GM12892 (cell line): Measurements from ENCODE around the gene TEAD1.
A peak's percentile ranks its signal among the peaks of the same experiment; 100 is the strongest.

Source experiments
- DNase-seq: peaks from one replicate; pipeline ENCODE4 v3.0.0; 2011; ENCODE audit not compliant: insufficient read length
- FAIRE-seq: peaks from 2 replicates; lab custom pipeline; 2011; peaks lifted over from hg19 to GRCh38; lab: Jason Lieb, UNC
- POLR2A ChIP-seq: IDR thresholded peaks from 2 replicates; pipeline ENCODE4 v1.6.1; 2011; ENCODE audit warnings: low read depth, low read length, control low read depth
- POLR2AphosphoS5 ChIP-seq: IDR thresholded peaks from 2 replicates; pipeline ENCODE4 v1.6.1; 2011; ENCODE audit warnings: low read depth, low read length, control low read depth
- TAF1 ChIP-seq: IDR thresholded peaks from 2 replicates; pipeline ENCODE4 v1.6.1; 2011; ENCODE audit warnings: low read depth, mild to moderate bottlenecking, control low read depth, low read length, borderline replicate concordance

The TEAD1 gene

GRCh38 chr11:12734625-12735024 is 60.4 kb downstream of the TEAD1 start:
- TF ChIP-seq TAF1: no peak
- TF ChIP-seq POLR2AphosphoS5: no peak
- TF ChIP-seq POLR2A: no peak
- FAIRE-seq: no peak
- DNase-seq: no peak

- peak; percentile 71 for FAIRE-seq
- TF ChIP-seq TAF1: no peak
- no peak for TF ChIP-seq POLR2A
- no peak for TF ChIP-seq POLR2AphosphoS5
Measured at GRCh38 chr11:12735262-12735661, 61.0 kb downstream of the TEAD1 start.

GRCh38 chr11:12737024-12737423 is 62.8 kb downstream of the TEAD1 start:
- no peak for DNase-seq
- TF ChIP-seq POLR2AphosphoS5 (no peak), TAF1 (no peak), POLR2A (no peak)
- no peak for FAIRE-seq

More at GRCh38 chr11:12735262-12735661, 61.0 kb downstream of the TEAD1 start:
- no peak for DNase-seq

- TF ChIP-seq POLR2AphosphoS5 (no peak), POLR2A (no peak), TAF1 (no peak)
- DNase-seq (no peak), FAIRE-seq (no peak)
Measured at GRCh38 chr11:12741671-12742216, 67.5 kb downstream of the TEAD1 start.

- no peak for FAIRE-seq
- no peak for DNase-seq
- TF ChIP-seq POLR2AphosphoS5 (no peak), POLR2A (no peak), TAF1 (no peak)
Measured at GRCh38 chr11:12743834-12744449, 69.7 kb downstream of the TEAD1 start.

- no peak for FAIRE-seq
- no peak for TF ChIP-seq POLR2AphosphoS5
- DNase-seq: no peak
Measured at GRCh38 chr11:12744826-12745502, 70.7 kb downstream of the TEAD1 start.

- FAIRE-seq (peak; percentile 38), DNase-seq (no peak)
- TF ChIP-seq POLR2AphosphoS5 (no peak), TAF1 (no peak), POLR2A (no peak)
Measured at GRCh38 chr11:12745787-12746186, 71.6 kb downstream of the TEAD1 start.

- no peak for DNase-seq
- no peak for FAIRE-seq
- TF ChIP-seq POLR2A (no peak), POLR2AphosphoS5 (no peak), TAF1 (no peak)
Measured at GRCh38 chr11:12746593-12747097, 72.4 kb downstream of the TEAD1 start.

- FAIRE-seq: no peak
- no peak for TF ChIP-seq POLR2AphosphoS5
- TF ChIP-seq POLR2A: no peak
- no peak for TF ChIP-seq TAF1
- no peak for DNase-seq
Measured at GRCh38 chr11:12748561-12748960, 74.3 kb downstream of the TEAD1 start.

GRCh38 chr11:12749442-12749841 is 75.2 kb downstream of the TEAD1 start:
- no peak for TF ChIP-seq TAF1
- no peak for TF ChIP-seq POLR2A
- TF ChIP-seq POLR2AphosphoS5: no peak
- FAIRE-seq: no peak
- DNase-seq: no peak

- TF ChIP-seq POLR2AphosphoS5 (no peak), TAF1 (no peak), POLR2A (no peak)
- DNase-seq (no peak), FAIRE-seq (no peak)
Measured at GRCh38 chr11:12750181-12750580, 76.0 kb downstream of the TEAD1 start.

GRCh38 chr11:12752868-12753524 is 78.8 kb downstream of the TEAD1 start:
- TF ChIP-seq POLR2A (no peak), POLR2AphosphoS5 (no peak), TAF1 (no peak)
- FAIRE-seq: no peak
- DNase-seq: no peak
